HPDE6-E6E7 (cell line): Measurements from ENCODE around the gene RNGTT.
"Not testable (repeated sequence)": the region's sequence is repeated elsewhere in the genome, so short reads cannot be mapped to it uniquely, and the experiment has no call there.

Experiments used
- DNase-seq: peaks from one replicate; pipeline ENCODE4 v3.0.0; 2011; ENCODE audit warnings: missing footprints; ENCODE audit errors: extremely low spot score

RNGTT gene

GRCh38 chr6:88864359-88865054 lies 98.9 kb downstream of the RNGTT start:
- no peak for DNase-seq

- no peak for DNase-seq
Observed at GRCh38 chr6:88860310-88860709, 103.1 kb downstream of the RNGTT start.

GRCh38 chr6:88858455-88858854 lies 105.0 kb downstream of the RNGTT start:
- no peak for DNase-seq

GRCh38 chr6:88856566-88856965 lies 106.9 kb downstream of the RNGTT start:
- DNase-seq: no peak

- DNase-seq: no peak
Observed at GRCh38 chr6:88855541-88856147, 107.8 kb downstream of the RNGTT start.

- DNase-seq: no peak
Observed at GRCh38 chr6:88852775-88853174, 110.6 kb downstream of the RNGTT start.

- no peak for DNase-seq
Observed at GRCh38 chr6:88852000-88852399, 111.4 kb downstream of the RNGTT start.

- no peak for DNase-seq
Observed at GRCh38 chr6:88848870-88849269, 114.5 kb downstream of the RNGTT start.

- no peak for DNase-seq
Observed at GRCh38 chr6:88843040-88843439, 120.4 kb downstream of the RNGTT start.

GRCh38 chr6:88842320-88842719 lies 121.1 kb downstream of the RNGTT start:
- no peak for DNase-seq

GRCh38 chr6:88840796-88841539 lies 122.5 kb downstream of the RNGTT start:
- DNase-seq: no peak

- no peak for DNase-seq
Observed at GRCh38 chr6:88840289-88840688, 123.1 kb downstream of the RNGTT start.

GRCh38 chr6:88839280-88839679 lies 124.1 kb downstream of the RNGTT start:
- DNase-seq: no peak

- DNase-seq: no peak
Observed at GRCh38 chr6:88835210-88835609, 128.2 kb downstream of the RNGTT start.

- DNase-seq: not testable (repeated sequence)
Observed at GRCh38 chr6:88833071-88833470, 130.3 kb downstream of the RNGTT start.

- DNase-seq: not testable (repeated sequence)
Observed at GRCh38 chr6:88827599-88827998, 135.8 kb downstream of the RNGTT start.

GRCh38 chr6:88825856-88826255 lies 137.6 kb downstream of the RNGTT start:
- DNase-seq: no peak

GRCh38 chr6:88823998-88824397 lies 139.4 kb downstream of the RNGTT start:
- DNase-seq: no peak

GRCh38 chr6:88815491-88815890 lies 147.9 kb downstream of the RNGTT start:
- no peak for DNase-seq

GRCh38 chr6:88814909-88815308 lies 148.5 kb downstream of the RNGTT start:
- peak; percentile 4 for DNase-seq

- no peak for DNase-seq
Observed at GRCh38 chr6:88813045-88813444, 150.4 kb downstream of the RNGTT start.

GRCh38 chr6:88810701-88811100 lies 152.7 kb downstream of the RNGTT start:
- DNase-seq: no peak

- no peak for DNase-seq
Observed at GRCh38 chr6:88810089-88810488, 153.3 kb downstream of the RNGTT start.
